Keratinocyte (primary cell): ENCODE data around the gene DNAH8. TPM values are rescaled to one million over a fixed set of nuclear protein-coding genes. Genes with fewer than 3 reads are reported as not detected.

ENCODE experiments used
- DNase-seq: peaks from one replicate; pipeline ENCODE4 v3.0.0-alpha.2; 2011; ENCODE audit warnings: low read depth, missing footprints, low spot score
- FAIRE-seq: peaks from 2 replicates; lab custom pipeline; 2011; peaks lifted over from hg19 to GRCh38; lab: Jason Lieb, UNC
- H2AFZ ChIP-seq: 2 replicates; pipeline ENCODE4 v1.6.0; 2012; ENCODE audit warnings: low read length, control low read depth, inconsistent platforms; ENCODE audit not compliant: control insufficient read depth
- H3K27ac ChIP-seq: 2 replicates; pipeline ENCODE4 v1.5.1; 2011; ENCODE audit warnings: low read length; ENCODE audit not compliant: control insufficient read depth, insufficient read depth
- H3K27me3 ChIP-seq: 3 replicates; pipeline ENCODE4 v1.6.0; 2011; ENCODE audit warnings: low read length; ENCODE audit not compliant: control insufficient read depth, insufficient read depth; ENCODE audit errors: extremely low read depth
- H3K36me3 ChIP-seq, 2 experiments: 2 replicates in 1 of 2; 3 replicates in 1 of 2; pipeline ENCODE4 v1.5.1; 2011; ENCODE audit warnings: low read length in 2 of 2, mild to moderate bottlenecking in 1 of 2; ENCODE audit not compliant: control insufficient read depth in 2 of 2, insufficient read depth in 2 of 2; ENCODE audit errors: extremely low read depth in 1 of 2
- H3K4me1 ChIP-seq: 3 replicates; pipeline ENCODE4 v1.5.1; 2011; ENCODE audit warnings: low read length; ENCODE audit not compliant: control insufficient read depth, insufficient read depth; ENCODE audit errors: extremely low read depth
- H3K4me2 ChIP-seq: 3 replicates; pipeline ENCODE4 v1.6.0; 2011; ENCODE audit warnings: low read depth, low read length; ENCODE audit not compliant: control insufficient read depth, insufficient read depth; ENCODE audit errors: extremely low read depth
- H3K4me3 ChIP-seq, 3 experiments: fragments of 200-600 bp in 1 of 3; sonication (generic) in 1 of 3; 2 replicates in 2 of 3; 3 replicates in 1 of 3; pipeline ENCODE4 v1.5.1; 2011 to 2016; ENCODE audit warnings: low read length in 3 of 3, mild to moderate bottlenecking in 3 of 3, control low read depth in 2 of 3, inconsistent platforms in 1 of 3, low read depth in 1 of 3, mixed read lengths in 1 of 3, mixed run types in 1 of 3, moderate library complexity in 1 of 3; ENCODE audit not compliant: control insufficient read depth in 2 of 3, insufficient read depth in 2 of 3; ENCODE audit errors: extremely low read depth in 1 of 3
- H3K79me2 ChIP-seq: 2 replicates; pipeline ENCODE4 v1.6.0; 2012; ENCODE audit warnings: low read length; ENCODE audit not compliant: control insufficient read depth, insufficient read depth
- H3K9ac ChIP-seq: 3 replicates; pipeline ENCODE4 v1.6.0; 2011; ENCODE audit warnings: low read length; ENCODE audit not compliant: control insufficient read depth, insufficient read depth; ENCODE audit errors: extremely low read depth
- H3K9me1 ChIP-seq: 3 replicates; pipeline ENCODE4 v1.6.0; 2011; ENCODE audit warnings: low read length; ENCODE audit not compliant: control insufficient read depth, insufficient read depth; ENCODE audit errors: extremely low read depth
- H3K9me3 ChIP-seq: 2 replicates; pipeline ENCODE4 v1.5.1; 2012; ENCODE audit warnings: low read depth, low read length; ENCODE audit not compliant: control insufficient read depth
- H4K20me1 ChIP-seq: 3 replicates; pipeline ENCODE4 v1.6.0; 2011; ENCODE audit warnings: low read length; ENCODE audit not compliant: control insufficient read depth, insufficient read depth; ENCODE audit errors: extremely low read depth
- EZH2 ChIP-seq: IDR thresholded peaks from one replicate; pipeline ENCODE4 v1.6.1; 2012; ENCODE audit warnings: inconsistent platforms, mild to moderate bottlenecking, low read length, moderate library complexity
- dilution Hi-C: fragments of 300-500 bp; cut with MboI; formaldehyde crosslinking; loops from one replicate; pipeline ENCODE4 v1.7.0; 2020; ENCODE audit warnings: low sequenced_read_pairs; ENCODE audit not compliant: extremely low pct_ligation_motif_present
- polyA plus RNA-seq, 5 experiments: library from polyadenylated mRNA; depleted of rRNA in 3 of 5; stranded (reverse) in 3 of 5; stranded (forward) in 1 of 5; unstranded in 1 of 5; fragments of >200 nt; gene quantifications; 1 replicate in 1 of 5; 2 replicates in 3 of 5; 3 replicates in 1 of 5; pipeline versions ENCODE4 v1.2.1 to v1.2.3, GENCODE V29; 2011 to 2012; ENCODE audit warnings: missing spikeins in 2 of 5, low read depth in 1 of 5, low replicate concordance in 1 of 5
- TF ChIP-seq, protein P1 (sequence below), 3 experiments: IDR thresholded peaks in 1 of 3; conservative IDR thresholded peaks in 1 of 3; optimal IDR thresholded peaks in 1 of 3; 2 replicates in 2 of 3; 3 replicates in 1 of 3; pipeline versions ENCODE3 to v1.5.1; 2011; ENCODE audit warnings: low read length in 3 of 3, mild to moderate bottlenecking in 3 of 3, moderate library complexity in 2 of 3, control low read depth in 1 of 3, inconsistent platforms in 1 of 3; ENCODE audit not compliant: insufficient read depth in 2 of 3; ENCODE audit errors: extremely low read depth in 1 of 3

Gene DNAH8
- polyA plus RNA-seq, 1 donor (not counting 4 experiments of a cell fraction or from before 2014, with no cell fraction given): 0.01 TPM

DNA sequence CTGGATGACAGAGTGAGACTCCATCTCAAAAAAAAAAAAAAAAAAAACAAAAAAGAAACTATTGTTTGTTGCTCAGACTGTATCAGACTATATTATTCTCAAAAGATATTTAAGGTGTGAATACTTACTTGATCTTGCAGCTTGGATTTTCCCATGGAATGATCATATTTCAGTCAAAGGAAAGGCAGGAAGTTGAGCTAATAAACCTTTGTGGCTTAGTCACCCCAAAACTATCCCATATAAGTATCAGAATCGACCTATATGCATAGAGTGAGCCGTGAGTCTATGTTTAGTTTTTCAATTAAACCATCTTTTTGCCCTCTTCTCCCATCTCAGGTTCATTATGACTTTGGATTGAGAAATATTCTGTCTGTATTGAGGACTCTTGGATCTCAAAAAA is 152.6 kb downstream of the DNAH8 start:
- dilution Hi-C loops: no loop called here
- H3K79me2 ChIP-seq: no peaks in the 10 kb centered on the region
- no peak overlapping the region for H3K27ac ChIP-seq
- H2AFZ ChIP-seq: no peak overlapping the region
- H3K4me3 ChIP-seq: no peak overlapping the region
- DNase-seq: no peak
- H3K9me3 ChIP-seq: no peaks in the 10 kb centered on the region
- no peak overlapping the region for H3K9ac ChIP-seq
- H3K36me3 ChIP-seq: no peaks in the 10 kb centered on the region
- no peak for FAIRE-seq
- no peaks in the 10 kb centered on the region for H3K27me3 ChIP-seq
- H4K20me1 ChIP-seq: no peaks in the 10 kb centered on the region
- H3K4me2 ChIP-seq: no peak overlapping the region
- no peaks in the 10 kb centered on the region for H3K9me1 ChIP-seq
- no peaks in the 10 kb centered on the region for H3K4me1 ChIP-seq
- TF ChIP-seq EZH2: no peak
- TF ChIP-seq, protein P1, sequence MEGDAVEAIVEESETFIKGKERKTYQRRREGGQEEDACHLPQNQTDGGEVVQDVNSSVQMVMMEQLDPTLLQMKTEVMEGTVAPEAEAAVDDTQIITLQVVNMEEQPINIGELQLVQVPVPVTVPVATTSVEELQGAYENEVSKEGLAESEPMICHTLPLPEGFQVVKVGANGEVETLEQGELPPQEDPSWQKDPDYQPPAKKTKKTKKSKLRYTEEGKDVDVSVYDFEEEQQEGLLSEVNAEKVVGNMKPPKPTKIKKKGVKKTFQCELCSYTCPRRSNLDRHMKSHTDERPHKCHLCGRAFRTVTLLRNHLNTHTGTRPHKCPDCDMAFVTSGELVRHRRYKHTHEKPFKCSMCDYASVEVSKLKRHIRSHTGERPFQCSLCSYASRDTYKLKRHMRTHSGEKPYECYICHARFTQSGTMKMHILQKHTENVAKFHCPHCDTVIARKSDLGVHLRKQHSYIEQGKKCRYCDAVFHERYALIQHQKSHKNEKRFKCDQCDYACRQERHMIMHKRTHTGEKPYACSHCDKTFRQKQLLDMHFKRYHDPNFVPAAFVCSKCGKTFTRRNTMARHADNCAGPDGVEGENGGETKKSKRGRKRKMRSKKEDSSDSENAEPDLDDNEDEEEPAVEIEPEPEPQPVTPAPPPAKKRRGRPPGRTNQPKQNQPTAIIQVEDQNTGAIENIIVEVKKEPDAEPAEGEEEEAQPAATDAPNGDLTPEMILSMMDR (optimal IDR thresholded peaks at IDR 0.05 in 1 of 3, IDR thresholded peaks at IDR 0.05 in 1 of 3, conservative IDR thresholded peaks at IDR 0.05 in 1 of 3; ENCODE audit: extremely low read depth in 1 of 3, insufficient read depth in 2 of 3, low read length in 3 of 3): no peak

GRCh38 chr6:38871741-38872568 is 156.8 kb downstream of the DNAH8 start:
- H3K27ac ChIP-seq: no peak overlapping the region
- no peak overlapping the region for H2AFZ ChIP-seq
- H3K4me2 ChIP-seq: no peak overlapping the region
- H3K4me3 ChIP-seq: no peak overlapping the region
- no peak overlapping the region for H3K9ac ChIP-seq
- TF ChIP-seq EZH2: no peak
- TF ChIP-seq, protein P1 (optimal IDR thresholded peaks at IDR 0.05 in 1 of 3, IDR thresholded peaks at IDR 0.05 in 1 of 3, conservative IDR thresholded peaks at IDR 0.05 in 1 of 3; ENCODE audit: extremely low read depth in 1 of 3, insufficient read depth in 2 of 3, low read length in 3 of 3): peak; percentile 88 to 99 (median 91)
- H4K20me1 ChIP-seq: no peaks in the 10 kb centered on the region
- no peaks in the 10 kb centered on the region for H3K9me3 ChIP-seq
- no peak for DNase-seq
- no peaks in the 10 kb centered on the region for H3K79me2 ChIP-seq
- dilution Hi-C loops: no loop called here
- no peaks in the 10 kb centered on the region for H3K27me3 ChIP-seq
- H3K4me1 ChIP-seq: no peaks in the 10 kb centered on the region
- FAIRE-seq: peak; percentile 91
- no peaks in the 10 kb centered on the region for H3K36me3 ChIP-seq
- no peaks in the 10 kb centered on the region for H3K9me1 ChIP-seq
